OCI-M2 (cell line): Measurements from ENCODE around the gene RPS16.

Experiments used
- DNase-seq: peaks from one replicate; lab custom pipeline; 2025; ENCODE audit not compliant: unreplicated experiment; lab: John Stamatoyannopoulos, UW

Gene RPS16

DNA sequence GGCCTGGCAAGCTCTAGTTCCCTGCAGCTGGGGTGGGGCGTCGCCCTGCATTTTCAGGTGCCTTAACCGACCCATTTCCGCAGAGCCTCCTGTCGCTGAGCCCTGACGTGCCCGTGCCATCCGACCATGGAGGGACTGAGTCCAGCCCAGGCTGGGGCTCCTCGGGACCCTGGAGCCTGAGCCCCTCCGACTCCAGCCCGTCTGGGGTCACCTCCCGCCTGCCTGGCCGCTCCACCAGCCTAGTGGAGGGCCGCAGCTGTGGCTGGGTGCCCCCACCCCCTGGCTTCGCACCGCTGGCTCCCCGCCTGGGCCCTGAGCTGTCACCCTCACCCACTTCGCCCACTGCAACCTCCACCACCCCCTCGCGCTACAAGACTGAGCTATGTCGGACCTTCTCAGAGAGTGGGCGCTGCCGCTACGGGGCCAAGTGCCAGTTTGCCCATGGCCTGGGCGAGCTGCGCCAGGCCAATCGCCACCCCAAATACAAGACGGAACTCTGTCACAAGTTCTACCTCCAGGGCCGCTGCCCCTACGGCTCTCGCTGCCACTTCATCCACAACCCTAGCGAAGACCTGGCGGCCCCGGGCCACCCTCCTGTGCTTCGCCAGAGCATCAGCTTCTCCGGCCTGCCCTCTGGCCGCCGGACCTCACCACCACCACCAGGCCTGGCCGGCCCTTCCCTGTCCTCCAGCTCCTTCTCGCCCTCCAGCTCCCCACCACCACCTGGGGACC, 27.9 kb downstream of the RPS16 start:
- DNase-seq, result no peak

DNA sequence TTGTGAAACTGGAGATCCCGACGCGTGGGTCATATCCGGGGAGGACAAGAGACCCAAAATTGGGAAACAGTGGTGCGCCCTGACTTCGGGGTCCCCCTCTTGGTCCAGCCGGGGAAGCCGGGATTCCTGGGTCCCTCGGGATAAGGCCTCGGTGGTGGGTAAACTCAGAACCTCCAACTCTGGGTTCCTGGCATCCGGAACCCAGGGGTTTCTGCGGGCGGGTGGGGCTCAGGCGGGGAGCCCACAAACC, 28.4 kb downstream of the RPS16 start:
- DNase-seq, result no peak

DNA sequence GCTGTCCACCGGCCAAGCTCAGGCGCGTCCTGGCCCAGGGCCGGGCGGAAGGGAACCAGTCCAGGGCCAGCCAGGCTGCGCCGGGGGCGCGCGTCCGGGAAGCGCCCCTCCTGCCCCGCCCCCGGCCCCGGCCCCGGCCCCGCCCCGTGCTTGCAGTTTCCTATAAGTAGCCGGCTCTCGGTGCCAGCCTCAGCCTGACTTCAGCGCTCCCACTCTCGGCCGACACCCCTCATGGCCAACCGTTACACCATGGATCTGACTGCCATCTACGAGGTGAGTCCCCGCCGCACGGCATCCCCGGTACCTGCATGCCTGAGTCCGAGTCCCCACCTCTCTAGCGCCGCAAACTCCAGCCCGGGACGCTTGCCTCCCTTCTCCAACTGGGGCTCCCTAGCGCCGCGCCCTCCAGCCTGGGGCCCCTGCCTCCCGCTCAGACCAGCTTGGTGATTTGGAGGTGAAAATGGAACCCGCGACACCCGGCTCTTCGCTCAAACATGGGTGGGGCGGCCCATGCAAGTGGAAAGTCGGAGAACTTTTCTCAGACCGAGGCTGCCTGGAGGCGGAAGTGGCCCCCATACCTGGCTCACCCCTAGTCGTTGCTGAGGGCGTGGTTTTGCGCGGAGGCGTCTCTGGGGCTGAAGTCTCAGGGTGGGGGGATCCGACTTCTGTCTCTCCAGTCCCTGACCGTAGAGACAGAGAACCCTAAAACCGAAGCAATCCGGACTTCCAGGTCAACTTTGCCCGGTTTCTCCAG, 28.9 kb downstream of the RPS16 start, which contains the start of gene ZFP36:
TSS of gene ZFP36 (plus strand) at position 192 of the 754 bp plus-strand sequence. CDS start at position 250, 58 bp downstream.
- DNase-seq, result peak; percentile 69

DNA sequence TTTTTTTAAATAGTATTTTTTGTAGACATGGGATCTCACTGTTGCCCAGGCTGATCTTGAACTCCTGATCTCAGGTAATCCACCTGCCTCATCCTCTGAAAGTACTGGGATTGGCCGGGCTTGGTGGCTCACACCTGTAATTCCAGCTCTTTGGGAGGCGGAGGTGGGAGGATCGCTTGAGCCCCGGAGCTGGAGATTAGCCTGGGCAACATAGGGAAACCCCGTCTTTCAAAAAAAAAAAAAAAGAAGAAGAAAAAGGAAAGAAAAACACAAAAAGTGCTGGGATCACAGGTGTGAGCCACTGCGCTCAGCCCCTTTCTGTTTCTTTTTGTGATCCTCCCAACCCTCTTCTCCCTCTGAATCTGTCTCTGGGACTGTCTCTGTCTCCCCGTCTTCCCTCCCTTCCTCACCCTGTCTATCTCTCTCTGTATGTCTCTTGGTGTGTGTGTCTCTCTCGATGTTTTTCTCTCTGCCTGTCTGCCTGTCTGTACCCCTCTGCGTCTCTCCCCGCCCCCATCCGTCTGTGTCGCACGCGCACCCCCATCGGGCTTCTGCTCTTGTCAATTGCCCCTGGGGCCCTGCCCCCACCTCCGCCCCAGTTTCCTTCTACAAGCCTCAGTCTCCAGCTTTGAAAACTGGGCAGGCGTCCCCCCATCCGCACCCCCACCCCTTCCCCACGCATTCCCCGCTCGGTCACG, 29.6 kb downstream of the RPS16 start:
- DNase-seq, result no peak

DNA sequence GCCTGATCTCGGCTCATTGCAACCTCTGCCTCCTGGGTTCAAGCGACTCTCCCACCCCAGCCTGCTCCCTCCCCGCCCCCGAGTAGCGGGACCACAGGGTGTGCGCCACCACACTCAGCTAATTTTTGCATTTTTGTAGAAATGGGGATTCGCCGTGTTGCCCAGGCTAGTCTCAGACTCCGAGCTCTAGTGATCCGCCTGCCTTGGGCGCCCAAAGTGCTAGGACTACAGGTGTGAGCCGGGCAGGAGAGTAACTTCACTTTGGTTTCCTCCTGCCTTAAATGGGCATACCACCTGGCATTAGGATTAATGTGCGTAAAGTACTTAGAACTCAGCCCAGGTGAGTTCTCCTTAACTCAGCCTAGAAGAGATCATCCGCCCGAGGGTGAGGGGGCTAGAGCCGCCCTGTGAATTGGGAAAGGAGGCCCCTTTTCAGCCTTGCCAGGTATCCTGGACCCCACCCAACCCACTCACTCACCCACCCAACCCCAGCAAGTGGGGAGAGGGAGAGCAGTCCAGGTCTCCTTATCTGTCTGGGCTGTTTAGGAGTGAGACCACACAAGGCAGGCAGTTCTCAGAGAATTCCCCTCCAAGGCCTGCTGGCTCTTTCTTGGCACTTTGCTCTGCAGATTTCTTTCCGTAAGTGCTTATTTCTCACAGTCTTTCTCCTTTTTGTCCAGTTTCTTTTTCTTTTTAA, 30.3 kb downstream of the RPS16 start:
- no peak for DNase-seq

DNA sequence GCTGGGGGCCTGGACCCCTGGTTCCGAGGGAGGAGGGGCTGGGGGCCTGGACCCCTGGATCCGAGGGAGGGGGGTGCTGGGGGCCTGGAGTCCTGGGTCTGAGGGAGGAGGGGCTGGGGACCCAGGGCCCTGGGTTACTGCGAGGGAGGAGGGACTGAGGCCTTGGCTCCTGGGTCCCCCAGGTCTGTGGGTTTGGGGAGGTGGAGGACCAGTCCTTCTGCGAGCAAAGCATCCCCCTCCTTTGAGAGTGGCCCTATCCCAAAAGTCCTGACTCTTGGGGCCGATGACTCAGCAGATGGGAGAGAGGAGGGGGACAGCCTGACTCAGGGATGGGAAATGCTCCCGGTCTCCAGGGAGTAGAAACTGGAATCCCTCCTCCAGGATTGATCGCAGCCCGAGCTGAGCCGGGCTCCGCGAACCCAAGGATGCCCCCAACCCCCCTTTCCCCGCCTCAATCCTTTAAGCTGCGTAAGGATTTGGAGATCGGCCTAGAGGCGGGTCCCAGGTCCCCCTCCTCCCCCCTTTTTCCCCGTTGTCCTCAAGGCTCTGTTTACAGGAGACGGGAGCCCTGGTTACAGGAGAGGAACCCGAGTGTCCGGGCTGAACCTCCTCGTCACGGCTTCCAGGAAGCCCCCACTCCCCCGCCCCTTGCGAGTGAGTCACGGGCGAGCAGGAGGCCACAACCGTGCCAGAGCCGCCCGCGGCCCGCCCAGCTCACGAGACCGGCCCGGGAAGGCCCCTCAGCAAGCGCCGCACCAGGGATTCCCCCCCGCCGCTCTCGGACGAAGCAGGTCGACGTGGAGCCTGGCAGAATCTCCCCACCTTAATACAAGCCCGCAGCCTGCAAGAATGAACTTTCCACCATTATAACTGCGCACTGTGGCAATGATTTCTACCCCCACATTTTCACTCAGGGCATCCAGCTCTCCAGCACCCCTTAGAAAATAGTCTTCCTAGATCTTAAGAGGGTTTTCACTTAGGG, 32.1 kb downstream of the RPS16 start:
- no peak for DNase-seq

DNA sequence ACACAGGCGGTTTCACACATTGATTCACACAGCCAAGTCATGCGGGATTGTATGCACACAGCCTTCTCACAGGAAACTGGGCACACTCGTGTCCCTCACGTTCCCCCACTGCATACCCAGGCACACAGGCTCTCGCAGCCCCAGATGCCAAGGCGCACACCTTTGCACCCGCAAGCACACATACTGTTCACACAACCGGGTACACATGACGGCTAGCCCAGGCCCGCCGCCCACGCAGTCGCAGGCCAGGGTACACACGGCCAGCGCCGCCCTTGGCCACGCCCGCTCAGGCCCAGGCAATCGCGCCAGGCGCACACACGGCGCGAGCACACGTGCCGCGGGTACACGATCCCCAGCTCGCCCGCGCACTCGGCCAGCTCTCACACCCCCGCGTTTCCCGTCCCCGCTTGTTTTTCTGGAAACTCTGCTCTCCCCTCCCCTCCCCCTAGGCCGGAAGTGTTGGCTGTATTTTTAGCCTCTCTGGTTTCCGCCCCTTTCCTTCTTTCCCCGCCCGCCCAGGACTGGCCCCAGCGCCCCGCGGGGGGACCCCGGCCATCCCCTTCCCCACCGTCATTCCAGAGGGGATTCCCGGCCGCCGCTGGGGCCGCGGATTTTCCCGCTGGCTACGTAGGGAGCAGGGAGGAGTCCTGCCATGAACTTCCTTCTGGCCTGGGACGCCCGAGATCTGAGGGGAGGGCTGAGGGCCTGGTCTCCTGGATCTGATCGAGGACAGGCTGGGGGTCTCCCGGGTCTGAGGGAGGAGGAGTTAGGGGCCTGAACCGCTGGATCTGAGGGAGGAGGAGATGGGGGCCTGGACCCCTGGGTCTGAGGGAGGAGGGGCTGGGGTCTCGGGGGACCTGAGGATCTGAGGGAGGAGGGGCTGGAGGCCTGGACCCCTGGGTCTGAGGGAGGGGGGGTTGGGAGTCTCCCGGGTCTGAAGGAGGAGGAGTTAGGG, 33.1 kb downstream of the RPS16 start:
- peak; percentile 64 for DNase-seq

DNA sequence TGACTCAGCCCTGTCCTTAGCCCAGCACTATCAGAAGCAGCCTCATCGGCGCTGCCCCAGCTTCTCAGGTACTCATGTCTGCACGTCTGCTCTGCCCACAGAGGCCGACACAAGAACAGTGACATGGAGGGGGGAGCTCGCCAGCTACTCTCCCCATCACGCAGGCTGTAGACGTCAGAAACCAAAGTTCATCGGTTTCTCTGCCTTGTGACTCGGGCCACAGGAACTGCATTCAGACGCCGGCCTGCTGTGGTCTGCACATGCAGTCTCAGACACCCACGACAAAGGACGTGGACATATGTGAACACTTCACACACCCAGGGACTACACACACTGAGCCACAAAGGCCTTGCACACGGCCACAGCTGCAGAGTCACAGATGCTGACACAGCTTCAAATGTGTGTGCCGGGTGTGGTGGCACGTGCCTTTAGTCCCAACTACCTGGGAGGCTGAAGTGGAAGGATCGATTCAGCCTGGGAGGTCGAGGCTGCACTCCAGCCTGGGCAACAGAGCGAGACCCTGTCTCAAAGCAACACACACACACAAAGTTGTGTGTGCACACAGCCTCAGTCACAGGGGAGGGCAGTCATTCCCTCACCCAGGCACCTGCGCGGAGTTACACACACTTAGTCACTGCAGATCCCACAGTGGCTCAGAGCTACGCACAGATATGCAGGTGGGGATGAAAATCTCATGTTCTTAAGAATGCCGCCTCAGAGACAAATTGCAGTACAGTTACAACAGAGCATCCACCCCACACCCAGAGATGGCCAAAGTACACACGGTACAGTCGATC, 34.0 kb downstream of the RPS16 start:
- DNase-seq, result no peak

DNA sequence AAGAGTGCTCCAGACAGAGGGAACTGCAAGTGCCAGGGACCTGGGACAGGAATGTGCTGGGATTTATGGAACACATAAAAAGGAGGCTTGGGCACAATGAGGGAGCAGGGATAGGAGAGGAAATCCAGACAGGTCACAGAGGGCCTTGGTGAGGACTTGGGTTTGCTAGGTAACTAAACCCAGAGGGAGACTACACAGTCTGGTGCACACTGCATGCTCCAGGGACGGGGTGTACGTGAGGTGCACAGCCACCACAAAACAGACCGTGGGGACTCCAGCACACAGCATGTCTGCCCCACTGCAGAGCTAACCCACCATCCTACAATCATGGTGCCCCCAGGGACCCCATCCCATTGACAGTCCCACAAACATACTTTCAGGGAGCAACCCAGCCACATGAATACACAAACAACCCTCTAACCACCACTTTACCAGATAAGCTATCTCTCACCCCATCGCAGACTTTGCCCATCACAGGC, 34.6 kb downstream of the RPS16 start:
- DNase-seq, result no peak

DNA sequence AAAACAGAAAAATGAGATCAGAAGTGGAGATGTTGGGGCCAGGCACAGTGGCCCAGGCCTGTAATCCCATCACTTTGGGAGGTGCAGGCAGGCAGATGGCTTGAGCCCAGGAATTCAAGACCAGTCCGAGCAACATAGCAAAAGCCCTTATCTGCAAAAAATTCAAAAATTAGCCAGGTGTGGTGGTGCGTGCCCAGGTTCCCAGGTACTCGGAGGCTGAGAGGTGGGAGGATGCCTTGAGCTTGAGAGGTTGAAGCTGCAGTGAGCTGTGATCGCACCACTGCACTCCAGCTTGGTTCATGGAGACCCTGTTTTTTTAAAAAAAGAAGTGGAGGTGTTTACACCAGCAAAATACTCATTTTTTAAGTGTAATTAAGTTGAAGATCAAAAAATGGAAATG, 35.7 kb downstream of the RPS16 start:
- no peak for DNase-seq

DNA sequence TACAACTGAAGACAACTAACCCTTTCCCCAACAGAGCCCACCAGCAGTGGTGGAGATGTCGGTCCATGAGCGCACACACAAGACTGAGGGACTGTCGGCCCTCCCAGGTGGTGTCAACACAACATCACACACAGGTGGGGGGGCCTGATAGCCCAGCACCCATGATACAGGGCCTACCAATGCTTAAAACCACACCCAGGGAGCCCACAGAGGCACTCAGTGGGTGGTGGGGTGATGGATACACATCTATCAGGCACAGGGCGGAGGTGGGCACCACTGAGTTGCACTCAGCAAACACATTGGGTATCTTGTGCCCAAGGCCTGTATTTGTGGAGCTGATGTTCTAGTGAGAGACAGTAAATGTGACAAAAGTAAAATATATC, 36.1 kb downstream of the RPS16 start:
- DNase-seq, result no peak

DNA sequence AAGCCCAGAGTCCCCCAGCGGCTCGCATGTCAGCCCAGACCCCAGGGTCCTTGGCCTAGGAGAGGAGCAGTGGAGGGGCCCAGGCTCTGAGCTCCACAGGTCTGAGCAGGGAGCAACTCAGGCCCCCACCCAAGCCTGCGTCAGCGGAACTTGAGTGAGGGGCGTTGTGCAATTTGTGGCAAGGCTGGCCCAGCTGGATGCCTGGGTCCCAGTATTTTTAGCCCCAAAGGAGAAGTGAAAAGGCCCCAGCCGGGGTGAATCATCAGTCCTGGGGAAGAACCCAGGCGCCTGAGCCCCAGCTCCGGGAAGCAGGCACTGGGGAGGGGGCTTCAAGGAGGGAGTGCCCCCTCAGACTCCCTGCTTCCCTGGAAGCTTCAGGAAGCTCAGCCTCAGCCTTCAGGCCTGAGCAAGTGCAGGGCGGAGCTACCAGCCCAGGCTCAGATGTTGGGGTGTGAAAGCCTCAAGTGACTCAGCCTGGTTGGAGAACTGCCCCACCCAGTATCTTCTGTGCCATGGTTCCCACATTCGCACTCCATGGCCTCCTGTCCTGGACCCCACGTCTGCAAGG, 37.4 kb downstream of the RPS16 start:
- DNase-seq, result no peak

DNA sequence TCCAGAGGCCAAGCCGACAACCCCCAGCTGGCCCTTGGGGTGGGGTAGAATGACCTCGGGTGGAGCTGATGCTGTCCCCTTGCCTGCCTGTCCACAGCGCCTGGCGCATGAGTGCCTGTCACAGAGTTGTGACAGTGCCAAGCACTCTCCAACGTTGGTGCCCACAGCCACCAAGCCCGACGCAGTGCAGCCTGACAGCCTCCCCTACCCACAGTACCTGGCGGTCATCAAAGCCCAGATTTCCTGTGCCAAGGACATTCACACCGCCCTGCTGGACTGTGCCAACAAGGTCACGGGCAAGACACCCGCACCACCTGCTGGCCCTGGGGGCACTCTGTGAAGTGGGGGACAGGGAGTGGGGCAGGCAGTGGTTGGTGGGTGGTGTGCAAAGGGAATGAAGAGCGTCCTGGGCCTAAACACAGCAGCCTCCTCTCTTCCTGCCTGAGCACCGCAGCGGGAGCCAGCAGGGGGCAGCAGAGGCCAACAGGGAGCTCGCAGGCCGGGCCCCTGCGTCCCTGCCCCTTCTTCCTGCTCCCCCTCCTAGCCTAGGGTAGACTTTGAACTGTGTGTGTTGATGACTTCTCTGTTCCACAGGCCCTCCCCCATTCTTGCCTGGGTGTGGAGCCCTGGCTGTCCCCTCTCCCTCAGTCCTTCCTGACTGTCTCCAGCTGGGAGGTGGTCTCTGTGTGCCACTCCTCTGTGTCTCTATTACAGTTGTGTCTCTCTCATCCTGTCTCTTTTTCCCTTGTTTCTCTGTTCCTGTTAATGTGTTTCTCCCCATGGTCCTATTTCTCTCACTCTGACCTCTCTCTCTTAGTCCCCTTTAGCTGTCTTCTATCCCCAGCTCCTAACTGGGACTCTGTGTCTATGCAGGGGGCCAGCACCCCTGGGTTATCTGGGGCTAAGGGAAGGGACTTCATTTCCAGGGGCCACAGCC, 38.1 kb downstream of the RPS16 start:
- DNase-seq, result peak; percentile 84

DNA sequence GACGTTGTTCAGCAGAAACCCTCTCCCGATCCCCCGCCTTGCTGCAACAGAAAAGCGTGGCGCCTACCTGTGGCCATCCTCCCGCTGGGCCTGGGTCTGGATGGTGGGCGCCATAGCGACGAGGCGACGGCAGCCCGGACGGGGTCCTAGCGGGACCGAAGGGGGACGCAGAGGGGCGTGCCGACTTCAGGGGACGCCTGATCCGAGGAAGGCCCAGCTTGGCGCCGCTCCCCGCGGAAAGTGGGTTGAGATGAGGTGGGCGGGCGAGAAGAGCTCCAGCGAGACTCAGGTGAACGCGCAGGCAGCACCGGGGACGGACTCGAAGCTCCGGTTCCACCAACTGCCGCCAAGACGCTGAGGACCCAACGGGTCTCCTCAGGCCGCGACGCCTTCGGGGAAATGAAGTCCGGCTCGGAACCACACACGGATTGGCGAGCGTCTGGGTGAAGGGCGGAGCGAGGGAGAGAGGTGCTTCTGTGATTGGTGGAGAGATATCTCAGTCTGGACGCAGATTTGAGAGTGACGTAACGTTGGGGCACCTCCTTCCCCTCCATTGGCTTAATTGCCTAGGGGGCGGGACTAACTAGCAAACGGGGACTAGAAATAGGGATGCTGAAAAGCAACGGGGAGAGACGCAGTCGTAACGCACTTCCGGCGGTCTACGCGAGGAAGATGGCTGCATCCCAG, 44.9 kb downstream of the RPS16 start, which contains the start of the genes MED29 and PAF1:
TSS of gene MED29 (plus strand) at position 628 of the 687 bp plus-strand sequence. CDS start at position 673, 45 bp downstream.
TSS of gene PAF1 (minus strand) at position 356 of the 687 bp plus-strand sequence. CDS start at position 114, 242 bp downstream.
- DNase-seq, result peak; percentile 99

DNA sequence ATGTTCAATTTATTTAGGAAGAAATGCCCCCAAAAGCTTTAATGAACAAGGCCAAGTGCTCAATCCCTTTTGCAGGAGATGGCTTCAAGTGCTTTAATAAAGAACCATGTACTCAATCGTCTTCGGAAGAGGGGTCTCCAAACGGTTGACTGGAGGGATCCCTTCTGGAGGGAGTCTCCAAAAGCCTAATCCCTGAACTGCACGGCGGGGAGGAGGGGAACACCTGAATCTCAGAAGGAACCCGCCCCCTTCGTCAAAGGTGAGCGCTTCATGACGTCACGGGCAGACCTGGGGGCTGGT, 45.3 kb downstream of the RPS16 start:
- DNase-seq, result no peak
